ENCODE measurements around the gene FBXO46. TPM values are rescaled to one million over a fixed set of nuclear protein-coding genes. Genes with fewer than 3 reads are reported as not detected.
A peak's percentile ranks its signal among the peaks of the same experiment; 100 is the strongest.

FBXO46 gene
- total RNA-seq, 4 donors from 2014 or later: 13.7 to 22.3 (median 17.4) TPM

DNA sequence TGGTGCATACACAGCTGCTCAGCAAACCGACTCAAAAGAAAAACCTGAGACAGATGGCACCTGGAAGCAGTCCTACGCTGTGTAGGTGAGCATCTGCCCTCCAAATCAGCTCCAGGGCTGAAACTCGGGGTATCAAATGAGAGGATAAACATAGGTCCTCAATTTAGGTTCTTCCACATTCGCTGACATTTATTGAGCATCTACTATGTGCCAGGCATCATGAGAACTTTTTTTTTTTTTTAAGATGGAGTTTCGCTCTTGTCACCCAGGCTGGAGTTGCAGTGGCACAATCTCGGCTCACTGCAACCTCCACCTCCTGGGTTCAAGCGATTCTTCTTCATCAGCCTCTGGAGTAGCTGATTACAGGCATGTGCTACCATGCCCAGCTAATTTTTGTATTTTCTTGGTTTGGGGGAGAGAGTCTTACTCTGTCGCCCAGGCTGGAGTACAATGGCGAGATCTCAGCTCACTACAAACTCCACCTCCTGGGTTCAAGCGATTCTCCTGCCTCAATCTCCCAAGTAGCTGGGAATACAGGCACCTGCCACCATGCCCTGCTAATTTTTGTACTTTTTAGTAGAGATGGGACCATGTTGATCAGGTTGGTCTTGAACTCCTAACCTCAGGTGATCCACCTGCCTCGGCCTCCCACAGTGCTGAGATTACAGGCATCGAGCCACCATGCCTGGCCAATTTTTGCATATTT, 24.8 kb downstream of the FBXO46 start:
- TF ChIP-seq, protein P1, sequence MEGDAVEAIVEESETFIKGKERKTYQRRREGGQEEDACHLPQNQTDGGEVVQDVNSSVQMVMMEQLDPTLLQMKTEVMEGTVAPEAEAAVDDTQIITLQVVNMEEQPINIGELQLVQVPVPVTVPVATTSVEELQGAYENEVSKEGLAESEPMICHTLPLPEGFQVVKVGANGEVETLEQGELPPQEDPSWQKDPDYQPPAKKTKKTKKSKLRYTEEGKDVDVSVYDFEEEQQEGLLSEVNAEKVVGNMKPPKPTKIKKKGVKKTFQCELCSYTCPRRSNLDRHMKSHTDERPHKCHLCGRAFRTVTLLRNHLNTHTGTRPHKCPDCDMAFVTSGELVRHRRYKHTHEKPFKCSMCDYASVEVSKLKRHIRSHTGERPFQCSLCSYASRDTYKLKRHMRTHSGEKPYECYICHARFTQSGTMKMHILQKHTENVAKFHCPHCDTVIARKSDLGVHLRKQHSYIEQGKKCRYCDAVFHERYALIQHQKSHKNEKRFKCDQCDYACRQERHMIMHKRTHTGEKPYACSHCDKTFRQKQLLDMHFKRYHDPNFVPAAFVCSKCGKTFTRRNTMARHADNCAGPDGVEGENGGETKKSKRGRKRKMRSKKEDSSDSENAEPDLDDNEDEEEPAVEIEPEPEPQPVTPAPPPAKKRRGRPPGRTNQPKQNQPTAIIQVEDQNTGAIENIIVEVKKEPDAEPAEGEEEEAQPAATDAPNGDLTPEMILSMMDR (IDR thresholded peaks at IDR 0.05): no peak
- no peak for TF ChIP-seq POLR2A (IDR thresholded peaks at IDR 0.05)
- H3K27ac ChIP-seq: peak overlapping the region in 2 of 3 donors; percentile 17 to 67
- 90 to 91% methylated on average over 12 of the region's 12 CpGs for WGBS, 2 donors
- no peaks in the 10 kb centered on the region for H3K27me3 ChIP-seq
- H3K36me3 ChIP-seq: no peaks in the 10 kb centered on the region
- H3K4me1 ChIP-seq: peaks cover 9 to 11% of the 10 kb centered on the region in 2 donors
- DNase-seq: no peak
- no peak overlapping the region for H3K4me3 ChIP-seq (replicated peaks in 1 of 3)
- intact Hi-C loops (cut with DNase I): no loop called here
- no peaks in the 10 kb centered on the region for H3K9me3 ChIP-seq

DNA sequence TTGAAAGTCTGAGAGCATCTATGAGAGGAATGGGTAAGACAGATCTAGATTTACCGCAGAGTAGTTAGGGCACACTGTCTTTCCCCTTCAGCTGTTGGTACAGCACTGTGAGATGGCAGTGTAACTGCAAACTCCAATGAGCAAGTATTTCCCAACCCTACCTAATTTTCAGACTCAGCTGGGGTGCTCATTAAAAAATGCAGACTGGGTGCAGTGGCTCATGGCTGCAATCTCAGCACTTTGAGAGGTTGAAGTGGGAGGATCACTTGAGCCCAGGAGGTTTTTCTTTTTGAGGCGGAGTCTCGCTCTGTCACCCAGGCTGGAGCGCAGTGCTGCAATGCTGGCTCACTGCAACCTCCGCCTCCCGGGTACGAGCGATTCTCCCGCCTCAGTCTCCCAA, 25.6 kb downstream of the FBXO46 start:
- Histone ChIP-seq H3K36me3 (no peaks in the 10 kb centered on the region), H3K4me3 (replicated peaks in 1 of 3) (no peak overlapping the region), H3K27me3 (no peaks in the 10 kb centered on the region), H3K4me1 (peaks cover 9 to 11% of the 10 kb centered on the region in 2 donors), H3K9me3 (no peaks in the 10 kb centered on the region), H3K27ac (peak overlapping the region in 1 of 3 donors; percentile 7)
- DNase-seq: peak; percentile 17 to 32
- WGBS, 2 donors: 80 to 87% methylated on average over 9 of the region's 9 CpGs
- intact Hi-C loops (cut with DNase I): no loop called here
- TF ChIP-seq, protein P1 (IDR thresholded peaks at IDR 0.05): no peak
- no peak for TF ChIP-seq POLR2A (IDR thresholded peaks at IDR 0.05)

DNA sequence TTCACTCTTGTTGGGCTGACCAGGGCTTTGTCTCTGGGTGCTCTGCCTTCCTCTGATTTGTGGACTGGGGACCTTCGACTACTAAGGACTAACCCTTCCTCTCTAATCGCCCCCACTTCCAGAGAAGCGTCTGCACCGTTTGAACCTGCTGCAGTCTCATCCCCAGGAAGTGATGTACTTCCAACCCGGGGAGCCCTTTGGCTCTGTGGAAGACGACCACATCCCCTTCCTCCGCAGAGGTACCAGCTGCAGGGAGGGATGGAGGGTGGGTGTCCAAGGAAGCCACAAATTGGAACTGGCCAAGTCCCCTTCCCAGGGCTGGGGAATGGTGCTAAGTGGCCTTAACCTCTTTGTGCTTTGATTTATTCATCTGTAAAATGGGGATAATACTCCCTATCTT, 29.0 kb downstream of the FBXO46 start:
- TF ChIP-seq, protein P1 (IDR thresholded peaks at IDR 0.05): no peak
- TF ChIP-seq POLR2A (IDR thresholded peaks at IDR 0.05): no peak
- peaks cover 3 to 5% of the 10 kb centered on the region in 2 donors for H3K4me1 ChIP-seq
- no peaks in the 10 kb centered on the region for H3K9me3 ChIP-seq
- no peaks in the 10 kb centered on the region for H3K27me3 ChIP-seq
- 77 to 82% methylated on average over 7 of the region's 7 CpGs for WGBS, 2 donors
- no peak overlapping the region for H3K27ac ChIP-seq
- no peak overlapping the region for H3K4me3 ChIP-seq (replicated peaks in 1 of 3)
- intact Hi-C loops (cut with DNase I): no loop called here
- no peaks in the 10 kb centered on the region for H3K36me3 ChIP-seq
- no peak for DNase-seq

DNA sequence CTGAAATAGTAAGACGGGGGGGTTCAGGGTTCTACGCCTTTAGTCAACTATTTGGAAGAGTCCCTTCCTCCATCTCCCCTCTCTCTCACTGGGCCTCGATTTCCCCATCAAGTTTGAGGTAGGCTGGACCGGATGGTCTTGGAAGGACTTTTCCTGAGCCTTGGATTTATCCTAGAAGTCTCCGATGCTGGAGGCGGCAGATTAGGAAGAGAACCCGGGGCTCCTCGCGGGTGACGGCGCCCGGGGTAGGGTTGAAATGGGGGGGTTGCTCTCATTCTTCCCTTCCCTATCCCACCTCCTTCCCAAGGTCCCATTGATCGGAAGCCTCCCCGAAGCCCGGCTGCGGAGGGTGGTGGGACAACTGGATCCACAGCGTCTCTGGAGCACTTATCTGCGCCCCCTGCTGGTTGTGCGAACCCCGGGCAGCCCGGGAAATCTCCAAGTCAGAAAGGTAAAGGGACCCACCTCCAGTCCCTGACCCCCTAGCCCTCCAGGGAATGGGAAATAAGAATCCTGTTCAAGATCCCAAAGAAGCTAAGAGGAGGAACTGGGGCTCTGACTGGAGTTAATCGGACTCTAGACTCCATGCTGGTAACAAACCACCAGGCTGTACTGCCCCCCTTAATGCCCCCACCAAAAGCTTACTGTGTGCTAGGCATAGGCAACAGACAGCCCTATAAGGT, 37.4 kb downstream of the FBXO46 start:
- 2% methylated on average over 20 to 22 of the region's 22 CpGs for WGBS, 2 donors
- H3K4me3 ChIP-seq (replicated peaks in 1 of 3): peak overlapping the region; percentile 43 to 76 (median 73)
- H3K4me1 ChIP-seq: peaks cover 6 to 11% of the 10 kb centered on the region in 2 donors
- H3K27me3 ChIP-seq: no peaks in the 10 kb centered on the region
- peak overlapping the region; percentile 23 to 87 (median 83) for H3K27ac ChIP-seq
- intact Hi-C loops (cut with DNase I): no loop called here
- H3K36me3 ChIP-seq: peaks cover 3% of the 10 kb centered on the region in 2 donors
- DNase-seq: peak; percentile 79 to 83
- TF ChIP-seq, protein P1 (IDR thresholded peaks at IDR 0.05): peak; percentile 59 to 91 (median 70)
- no peak for TF ChIP-seq POLR2A (IDR thresholded peaks at IDR 0.05)
- no peaks in the 10 kb centered on the region for H3K9me3 ChIP-seq

All from thyroid gland (tissue), 4 donors.